ENCODE measurements around the gene IL5.

Gene IL5

DNA sequence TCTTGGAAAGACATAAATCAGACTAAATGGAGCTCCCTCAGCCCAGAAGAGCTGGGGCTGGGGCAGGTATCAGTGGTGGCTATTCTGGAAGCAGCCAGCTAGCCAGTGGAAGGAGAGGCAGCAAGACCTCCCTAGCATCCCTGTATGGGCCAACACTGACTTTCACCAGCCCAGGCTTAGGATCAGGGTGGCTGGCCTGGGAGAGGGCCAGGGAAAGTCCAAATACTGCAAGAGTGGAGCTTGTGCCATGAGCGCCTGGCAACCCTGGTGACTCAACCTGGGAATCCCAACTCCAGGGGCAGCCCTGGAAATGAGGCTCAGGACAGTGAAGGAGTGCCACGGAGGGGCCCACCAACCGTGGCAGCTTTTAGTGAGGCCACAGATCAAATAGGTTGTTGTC is 45.2 kb downstream of the IL5 start:
- DNase-seq = peak; percentile 91

DNA sequence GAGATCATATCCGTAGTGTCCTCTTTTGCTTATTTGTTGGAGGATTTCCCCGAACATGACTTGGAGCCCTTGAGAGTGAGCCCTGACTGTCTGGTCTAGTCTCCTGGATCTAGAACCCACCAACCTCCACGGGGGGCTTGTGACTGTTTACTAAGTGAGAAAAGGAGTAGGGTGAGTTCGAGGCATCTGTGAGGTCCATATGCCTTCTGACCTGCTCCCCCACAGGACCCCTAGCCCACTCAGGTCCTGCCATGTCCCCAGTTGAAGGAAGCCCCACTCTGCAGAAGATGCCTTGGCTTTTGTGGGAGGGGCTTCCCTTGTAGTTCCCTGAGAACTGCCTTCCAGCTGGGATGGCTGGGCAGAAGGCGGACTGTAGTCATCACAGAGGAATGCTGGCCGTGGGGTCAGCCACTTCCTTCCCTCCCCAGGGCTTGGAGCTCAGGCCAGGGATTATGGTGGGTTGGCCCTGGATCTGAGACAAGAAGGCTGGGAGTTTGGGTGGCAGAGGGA is 45.8 kb downstream of the IL5 start:
- DNase-seq = no peak

DNA sequence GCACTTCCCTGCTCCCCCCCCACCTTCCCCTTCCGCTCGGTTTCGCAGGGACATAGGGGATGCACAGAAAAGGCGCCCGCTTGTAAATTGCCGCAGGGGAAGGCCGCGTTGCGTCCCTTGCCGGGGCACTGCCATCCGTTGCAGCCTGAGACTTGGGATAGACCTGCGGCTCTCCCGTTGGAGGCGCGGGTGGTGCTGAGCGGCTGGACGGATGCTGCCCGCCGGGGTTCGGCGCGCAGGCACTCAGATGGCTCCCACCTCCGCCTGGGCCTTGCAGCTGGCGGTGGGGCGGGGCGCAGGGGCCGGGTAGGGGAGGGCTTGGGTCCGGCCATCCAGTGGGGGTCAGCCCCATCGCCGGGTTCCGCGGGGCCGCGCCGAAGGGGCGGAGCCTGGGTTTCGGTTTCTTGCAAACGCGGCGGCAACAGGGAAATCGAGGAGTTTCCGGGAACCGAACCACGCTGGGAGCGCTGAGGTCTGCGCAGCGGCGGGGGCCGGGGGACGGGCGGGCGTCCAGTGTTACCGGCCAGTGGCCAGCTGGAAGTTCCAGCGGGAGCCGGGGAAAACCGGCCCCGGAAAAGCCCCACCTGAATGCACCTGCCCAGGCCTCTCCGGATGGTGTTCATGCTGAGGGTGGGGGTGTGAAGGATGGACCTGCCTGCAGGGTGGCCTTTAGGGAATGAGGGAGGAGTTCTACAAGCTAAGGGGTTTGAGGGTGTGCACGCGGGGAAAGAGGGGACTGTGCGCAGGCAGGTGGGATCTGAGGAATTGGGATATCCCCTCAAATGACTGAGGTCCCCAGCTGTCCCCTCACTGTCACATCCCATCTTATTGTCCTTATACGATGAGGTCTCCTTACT is 46.5 kb downstream of the IL5 start:
- peak; percentile 95 for DNase-seq

DNA sequence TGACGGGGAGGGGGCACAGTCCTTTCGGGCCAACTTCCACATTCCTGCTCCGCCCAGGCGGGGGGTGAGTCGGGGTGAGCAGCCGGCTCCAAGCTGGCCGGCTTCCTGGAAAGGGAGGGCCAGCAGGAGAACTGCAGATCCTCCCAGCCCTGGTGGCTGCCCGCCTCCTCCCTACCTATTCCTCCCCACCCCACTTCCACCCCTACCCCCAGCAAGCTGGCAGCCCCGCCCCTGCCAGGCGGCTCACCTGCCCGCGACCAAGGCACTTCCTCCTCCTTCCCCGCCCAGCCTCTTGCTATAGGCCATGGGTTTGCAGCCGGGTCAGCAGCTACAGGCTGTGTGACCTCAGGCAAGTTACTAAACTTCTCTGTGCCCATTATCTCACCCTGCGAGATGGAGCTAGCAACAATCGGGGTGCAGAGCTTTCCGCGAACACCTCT is 47.1 kb downstream of the IL5 start:
- peak; percentile 91 for DNase-seq

DNA sequence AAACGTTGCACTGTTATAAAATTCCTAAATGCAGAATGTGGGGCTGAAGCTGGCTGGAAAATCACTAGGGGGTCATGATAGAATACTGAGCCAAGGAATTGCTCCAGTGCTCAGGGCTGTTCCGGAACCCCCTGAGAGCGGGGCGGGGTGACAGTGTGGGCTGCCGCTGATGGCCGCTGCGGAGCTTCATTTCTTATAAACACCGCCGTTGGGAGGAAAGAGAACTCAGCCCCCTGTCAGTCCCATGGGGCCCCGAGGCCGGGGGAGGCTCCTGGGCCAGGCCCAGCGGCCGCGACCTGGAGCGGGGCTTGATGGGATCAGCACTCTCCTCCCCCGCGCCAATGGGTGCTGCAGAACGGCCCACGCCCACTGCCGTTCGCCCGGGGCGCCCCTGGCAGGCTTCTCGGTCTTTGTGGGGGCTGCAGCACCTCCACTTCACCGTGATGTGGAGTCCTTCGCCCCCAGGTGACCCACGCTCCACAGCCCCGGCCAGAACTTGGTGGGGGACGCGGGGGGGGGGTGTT is 47.6 kb downstream of the IL5 start:
- DNase-seq = peak; percentile 91

DNA sequence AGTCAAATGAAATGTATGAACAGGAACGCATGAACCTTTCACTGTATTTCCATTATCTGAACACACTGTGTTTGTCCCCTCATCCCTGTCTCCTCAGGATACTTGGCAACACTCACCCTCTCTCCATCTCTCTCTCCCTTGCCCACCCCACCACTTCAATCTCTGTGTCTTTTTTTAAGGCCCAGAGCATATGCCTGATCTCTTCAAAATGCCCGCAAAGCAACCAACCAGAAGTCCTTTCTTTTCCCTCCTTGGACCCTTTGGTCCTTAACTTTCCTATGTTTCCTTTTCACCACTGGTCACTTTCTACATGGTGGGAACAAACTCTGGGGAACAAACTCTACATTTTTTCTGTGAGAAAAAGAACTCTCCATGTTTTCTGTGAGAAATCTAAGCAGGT is 49.5 kb downstream of the IL5 start:
- no peak for DNase-seq

DNA sequence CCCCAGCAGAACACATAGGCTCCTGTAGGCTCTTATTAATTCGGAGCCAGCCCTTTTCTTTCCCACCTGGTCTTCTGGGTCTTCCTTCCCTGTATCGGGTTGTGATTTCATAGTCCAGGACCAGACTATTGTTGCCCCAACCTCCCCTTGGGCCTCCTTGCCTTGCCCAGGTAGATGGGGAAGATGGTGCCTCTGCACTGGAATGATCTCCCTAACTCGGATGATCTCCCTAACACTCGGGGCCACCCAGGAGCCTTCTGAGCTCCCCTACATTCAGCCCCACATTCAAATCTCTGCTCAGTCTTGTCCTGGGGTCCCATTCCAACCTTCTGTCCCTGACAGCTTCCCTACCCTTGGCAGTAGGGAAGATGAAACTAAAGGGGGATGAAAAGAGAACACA is 50.1 kb downstream of the IL5 start:
- DNase-seq = no peak

DNA sequence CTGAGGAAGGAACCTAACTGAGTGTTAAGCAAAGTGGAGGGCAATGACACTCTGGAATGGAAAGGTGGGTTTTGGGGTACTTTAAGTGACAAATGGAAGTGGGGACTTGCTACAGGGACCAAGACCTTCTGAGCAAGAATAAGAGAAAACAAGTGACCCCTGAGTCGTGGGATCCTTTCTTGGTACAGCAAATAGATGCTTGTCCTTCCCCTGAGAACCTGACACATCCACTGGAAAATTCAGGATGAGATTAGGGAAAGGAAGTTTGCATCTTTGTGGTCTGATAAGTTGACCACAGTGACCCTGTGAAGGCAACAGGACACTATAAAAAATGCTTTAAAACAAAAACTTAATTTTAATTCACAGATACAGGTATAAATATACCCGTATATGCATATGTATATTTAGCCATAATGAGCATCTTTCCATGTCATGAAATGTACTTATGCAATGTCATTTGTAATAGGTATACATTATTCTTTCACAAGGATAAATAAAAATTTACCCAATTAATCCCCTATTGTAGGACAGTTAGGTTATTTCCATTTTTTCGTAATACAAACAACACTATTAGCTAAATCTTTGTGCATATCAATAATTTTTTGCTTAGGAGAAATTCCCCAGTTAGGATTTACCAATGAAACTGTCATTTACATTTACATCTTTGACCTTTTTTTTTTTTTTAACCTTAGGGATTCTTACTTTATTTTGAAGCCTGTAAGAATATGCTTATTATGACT is 50.8 kb downstream of the IL5 start:
- DNase-seq = peak; percentile 75
